ENCODE data around the gene DUS1L.

GRCh38 chr17:82029990-82030469 lies 35.6 kb downstream of the DUS1L start:
- TF ChIP-seq, protein P1, sequence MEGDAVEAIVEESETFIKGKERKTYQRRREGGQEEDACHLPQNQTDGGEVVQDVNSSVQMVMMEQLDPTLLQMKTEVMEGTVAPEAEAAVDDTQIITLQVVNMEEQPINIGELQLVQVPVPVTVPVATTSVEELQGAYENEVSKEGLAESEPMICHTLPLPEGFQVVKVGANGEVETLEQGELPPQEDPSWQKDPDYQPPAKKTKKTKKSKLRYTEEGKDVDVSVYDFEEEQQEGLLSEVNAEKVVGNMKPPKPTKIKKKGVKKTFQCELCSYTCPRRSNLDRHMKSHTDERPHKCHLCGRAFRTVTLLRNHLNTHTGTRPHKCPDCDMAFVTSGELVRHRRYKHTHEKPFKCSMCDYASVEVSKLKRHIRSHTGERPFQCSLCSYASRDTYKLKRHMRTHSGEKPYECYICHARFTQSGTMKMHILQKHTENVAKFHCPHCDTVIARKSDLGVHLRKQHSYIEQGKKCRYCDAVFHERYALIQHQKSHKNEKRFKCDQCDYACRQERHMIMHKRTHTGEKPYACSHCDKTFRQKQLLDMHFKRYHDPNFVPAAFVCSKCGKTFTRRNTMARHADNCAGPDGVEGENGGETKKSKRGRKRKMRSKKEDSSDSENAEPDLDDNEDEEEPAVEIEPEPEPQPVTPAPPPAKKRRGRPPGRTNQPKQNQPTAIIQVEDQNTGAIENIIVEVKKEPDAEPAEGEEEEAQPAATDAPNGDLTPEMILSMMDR (IDR thresholded peaks at IDR 0.05) = no peak
- no peak for TF ChIP-seq POLR2A (IDR thresholded peaks at IDR 0.05)
